ENCODE results near the gene LCNL1.

DNA sequence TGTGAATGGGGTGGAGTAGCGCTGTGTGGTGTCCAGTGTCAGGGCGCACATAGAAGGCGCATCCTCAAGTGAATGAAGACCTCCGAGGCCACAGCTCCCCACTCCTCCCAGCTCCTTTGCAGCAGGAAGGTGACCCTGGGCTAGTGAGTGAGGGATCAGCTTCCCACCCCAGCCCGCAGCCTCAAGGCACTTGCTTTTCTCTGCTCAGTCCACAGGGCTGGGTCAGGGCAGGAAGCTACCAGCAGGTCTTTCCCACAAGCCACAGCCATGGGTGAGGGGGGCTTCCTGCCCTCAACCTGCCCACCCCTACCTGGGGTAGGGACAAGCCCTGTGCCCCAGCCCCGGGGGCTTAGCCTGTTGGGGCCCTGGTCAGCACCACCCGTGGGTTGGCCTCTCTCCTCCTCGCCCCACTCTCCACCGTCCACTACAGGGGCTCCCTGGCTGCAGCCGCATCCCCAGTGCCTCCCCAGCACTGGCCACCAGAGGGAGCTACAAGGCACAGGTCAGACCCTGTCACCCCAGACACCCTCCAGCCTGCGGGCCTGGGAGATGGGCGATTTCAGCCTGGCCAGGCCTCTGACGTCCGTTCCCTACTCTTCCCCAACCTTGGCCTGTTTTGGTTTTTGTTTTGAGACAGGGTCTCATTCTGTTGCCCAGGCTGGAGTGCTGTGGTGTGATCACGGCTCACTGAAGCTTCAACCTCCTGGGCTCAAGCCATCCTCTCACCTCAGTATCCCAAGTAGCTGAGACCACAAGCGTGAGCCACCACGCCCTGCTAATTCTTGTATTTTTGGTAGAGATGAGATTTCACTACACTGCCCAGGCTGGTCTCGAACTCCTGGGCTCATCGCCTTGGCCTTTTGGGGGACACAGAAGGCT lies 46.5 kb downstream of the LCNL1 start:
- peak; percentile 93 for TF ChIP-seq CTCF (IDR thresholded peaks at IDR 0.05; ENCODE audit: low read depth, low read length, poor library complexity, severe bottlenecking)
- no peak for TF ChIP-seq EZH2phosphoT487 (IDR thresholded peaks at IDR 0.05; ENCODE audit: borderline replicate concordance, low read length)

Measured in DOHH2 (cell line).